Smooth muscle cell (in vitro differentiated cells): ENCODE results near the gene PPP6R2. TPM values are rescaled to one million over a fixed set of nuclear protein-coding genes. Genes with fewer than 3 reads are reported as not detected.

Experiments
- DNase-seq: peaks from one replicate; lab custom pipeline; 2025; ENCODE audit not compliant: unreplicated experiment; lab: John Stamatoyannopoulos, UW
- H2AFZ ChIP-seq: fragments of 200-600 bp; sonication (generic); 2 replicates; pipeline ENCODE4 v1.6.0; 2016; ENCODE audit warnings: antibody characterized with exemption, low read depth, mild to moderate bottlenecking
- H3F3A ChIP-seq: fragments of 200-600 bp; sonication (generic); 2 replicates; pipeline ENCODE4 v1.6.0; 2017; ENCODE audit warnings: antibody characterized with exemption, low read depth
- H3K27ac ChIP-seq: fragments of 200-600 bp; sonication (generic); 2 replicates; pipeline ENCODE4 v1.5.1; 2016; ENCODE audit warnings: low read depth, mild to moderate bottlenecking
- H3K27me3 ChIP-seq: fragments of 200-600 bp; sonication (generic); 2 replicates; pipeline ENCODE4 v1.6.1; 2016; ENCODE audit warnings: low read depth, mild to moderate bottlenecking
- H3K36me3 ChIP-seq: fragments of 200-600 bp; sonication (generic); 2 replicates; pipeline ENCODE4 v1.5.1; 2016; ENCODE audit warnings: low read depth
- H3K4me1 ChIP-seq: fragments of 200-600 bp; sonication (generic); 2 replicates; pipeline ENCODE4 v1.5.1; 2016; ENCODE audit warnings: low read depth
- H3K4me2 ChIP-seq: fragments of 200-600 bp; sonication (generic); 2 replicates; pipeline ENCODE4 v1.6.0; 2016; ENCODE audit warnings: mild to moderate bottlenecking
- H3K4me3 ChIP-seq: fragments of 200-600 bp; sonication (generic); 2 replicates; pipeline ENCODE4 v1.5.1; 2016; ENCODE audit warnings: mild to moderate bottlenecking
- H3K79me2 ChIP-seq: fragments of 200-600 bp; sonication (generic); 2 replicates; pipeline ENCODE4 v1.6.0; 2016; ENCODE audit warnings: low read depth, mild to moderate bottlenecking
- H3K9ac ChIP-seq: fragments of 200-600 bp; sonication (generic); 2 replicates; pipeline ENCODE4 v1.6.0; 2016; ENCODE audit warnings: low read depth
- H3K9me3 ChIP-seq: fragments of 200-600 bp; sonication (generic); replicated peaks from 2 replicates; pipeline ENCODE4 v1.5.1; 2016; ENCODE audit warnings: low read depth
- H4K20me1 ChIP-seq: fragments of 200-600 bp; sonication (generic); 2 replicates; pipeline ENCODE4 v1.6.0; 2016; ENCODE audit warnings: low read depth
- WGBS: methylation state at CpG from one replicate; pipeline ENCODE4 v1.1.7; 2016; ENCODE audit warnings: low lambda C conversion rate; 5-methylcytosine and 5-hydroxymethylcytosine counted together
- polyA plus RNA-seq: library from polyadenylated mRNA; unstranded; fragments of >200 nt; fragmentation: Nextera tagmentation; extraction: Ambion mirVana; gene quantifications from 2 replicates; pipeline ENCODE4 v1.2.1, GENCODE V29; 2016
- total RNA-seq: library from RNA; depleted of rRNA; stranded (reverse); fragments of >200 nt; gene quantifications from 2 replicates; pipeline ENCODE4 v1.2.3, GENCODE V29; 2014
- TF ChIP-seq, protein P1 (sequence below): fragments of 200-600 bp; sonication (generic); IDR thresholded peaks from 2 replicates; pipeline ENCODE4 v1.5.1; 2017; ENCODE audit warnings: borderline replicate concordance, mild to moderate bottlenecking, antibody characterized with exemption; ENCODE audit not compliant: insufficient read depth, poor library complexity, severe bottlenecking

The PPP6R2 gene
- total and polyA plus RNA-seq, 2 experiments from 2014 or later, result 24.6 to 36.3 TPM

DNA sequence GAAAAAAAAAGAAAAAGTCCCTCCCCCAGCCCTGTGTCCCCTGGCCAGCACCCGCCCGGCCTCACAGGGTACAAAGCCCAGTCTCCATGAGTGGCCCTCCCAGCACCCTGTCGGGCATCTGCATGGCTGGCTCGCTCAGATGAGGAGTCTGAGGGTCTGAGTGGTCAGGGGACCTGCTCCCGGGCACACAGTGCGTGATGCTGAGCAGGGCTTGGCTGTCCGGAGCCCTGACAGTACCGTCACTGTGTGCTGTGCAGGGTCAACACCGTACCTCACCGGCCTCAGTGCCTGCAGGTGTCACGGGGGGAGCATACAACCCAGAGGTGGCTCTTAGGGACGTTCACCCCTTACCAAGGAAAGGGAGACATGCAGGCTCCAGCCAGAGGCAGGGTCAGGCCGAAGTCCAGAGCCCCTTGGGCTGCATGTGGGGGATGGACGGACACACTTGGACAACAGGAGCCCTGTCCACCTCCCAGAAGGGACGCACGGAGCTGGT lies 32.1 kb upstream of the PPP6R2 start:
- Histone ChIP-seq H3K27me3 (no peaks in the 10 kb centered on the region), H3K27ac (no peak overlapping the region), H4K20me1 (no peaks in the 10 kb centered on the region), H3K9ac (no peak overlapping the region), H3K4me3 (no peak overlapping the region), H3K79me2 (peaks cover 11% of the 10 kb centered on the region), H3K4me2 (no peak overlapping the region), H3K36me3 (no peaks in the 10 kb centered on the region), H3K4me1 (no peaks in the 10 kb centered on the region), H3F3A (peaks cover 13% of the 10 kb centered on the region), H3K9me3 (no peaks in the 10 kb centered on the region), H2AFZ (no peak overlapping the region)
- DNase-seq, result no peak
- WGBS, result 91% methylated on average over 16 of the region's 16 CpGs
- TF ChIP-seq, protein P1, sequence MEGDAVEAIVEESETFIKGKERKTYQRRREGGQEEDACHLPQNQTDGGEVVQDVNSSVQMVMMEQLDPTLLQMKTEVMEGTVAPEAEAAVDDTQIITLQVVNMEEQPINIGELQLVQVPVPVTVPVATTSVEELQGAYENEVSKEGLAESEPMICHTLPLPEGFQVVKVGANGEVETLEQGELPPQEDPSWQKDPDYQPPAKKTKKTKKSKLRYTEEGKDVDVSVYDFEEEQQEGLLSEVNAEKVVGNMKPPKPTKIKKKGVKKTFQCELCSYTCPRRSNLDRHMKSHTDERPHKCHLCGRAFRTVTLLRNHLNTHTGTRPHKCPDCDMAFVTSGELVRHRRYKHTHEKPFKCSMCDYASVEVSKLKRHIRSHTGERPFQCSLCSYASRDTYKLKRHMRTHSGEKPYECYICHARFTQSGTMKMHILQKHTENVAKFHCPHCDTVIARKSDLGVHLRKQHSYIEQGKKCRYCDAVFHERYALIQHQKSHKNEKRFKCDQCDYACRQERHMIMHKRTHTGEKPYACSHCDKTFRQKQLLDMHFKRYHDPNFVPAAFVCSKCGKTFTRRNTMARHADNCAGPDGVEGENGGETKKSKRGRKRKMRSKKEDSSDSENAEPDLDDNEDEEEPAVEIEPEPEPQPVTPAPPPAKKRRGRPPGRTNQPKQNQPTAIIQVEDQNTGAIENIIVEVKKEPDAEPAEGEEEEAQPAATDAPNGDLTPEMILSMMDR, result no peak

DNA sequence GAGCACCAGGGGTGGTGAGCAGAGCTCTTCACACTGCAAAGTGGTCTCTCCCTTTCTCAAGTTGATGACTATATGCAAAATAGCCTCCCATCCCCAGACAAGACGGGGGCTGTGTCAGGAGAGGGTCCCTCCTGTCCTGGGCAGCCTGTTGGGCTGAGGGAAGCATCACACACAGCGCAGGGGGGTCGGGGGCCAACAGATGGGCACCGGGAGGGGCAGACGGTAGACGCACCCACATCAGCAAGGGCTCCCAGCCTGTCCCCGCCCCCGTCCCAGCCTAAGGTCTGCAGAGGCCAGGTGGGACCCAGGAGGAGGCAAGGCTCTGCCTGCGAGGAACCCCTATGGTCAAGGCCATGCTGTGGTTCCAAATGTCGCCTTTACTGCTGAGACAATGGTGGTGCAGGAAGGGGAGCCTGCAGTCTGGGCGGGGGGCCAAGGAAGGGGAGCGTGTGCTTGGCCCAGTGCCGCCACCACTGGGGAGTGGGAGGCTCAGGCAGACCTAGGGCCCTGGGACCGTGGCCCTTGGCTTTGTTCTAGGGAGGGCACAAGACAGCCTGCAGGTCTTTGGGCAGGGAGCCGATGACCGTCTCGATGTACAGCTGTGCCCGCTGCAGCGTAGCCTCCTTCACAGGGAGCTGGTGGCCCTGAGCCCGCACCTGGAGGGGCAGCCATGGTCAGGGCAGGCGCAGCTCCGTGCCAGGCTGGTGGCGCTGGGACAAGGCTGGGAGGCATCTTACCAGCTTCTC lies 31.3 kb upstream of the PPP6R2 start:
- H3K27ac ChIP-seq, result no peak overlapping the region
- H3K36me3 ChIP-seq, result no peaks in the 10 kb centered on the region
- H3K9me3 ChIP-seq, result no peaks in the 10 kb centered on the region
- WGBS, result 97% methylated on average over 23 of the region's 23 CpGs
- no peaks in the 10 kb centered on the region for H3K4me1 ChIP-seq
- no peaks in the 10 kb centered on the region for H4K20me1 ChIP-seq
- no peak overlapping the region for H3K9ac ChIP-seq
- H3F3A ChIP-seq, result peaks cover 7% of the 10 kb centered on the region
- H3K27me3 ChIP-seq, result no peaks in the 10 kb centered on the region
- no peak for DNase-seq
- H2AFZ ChIP-seq, result no peak overlapping the region
- peaks cover 3% of the 10 kb centered on the region for H3K79me2 ChIP-seq
- TF ChIP-seq, protein P1, result no peak
- H3K4me2 ChIP-seq, result no peak overlapping the region
- H3K4me3 ChIP-seq, result no peak overlapping the region

DNA sequence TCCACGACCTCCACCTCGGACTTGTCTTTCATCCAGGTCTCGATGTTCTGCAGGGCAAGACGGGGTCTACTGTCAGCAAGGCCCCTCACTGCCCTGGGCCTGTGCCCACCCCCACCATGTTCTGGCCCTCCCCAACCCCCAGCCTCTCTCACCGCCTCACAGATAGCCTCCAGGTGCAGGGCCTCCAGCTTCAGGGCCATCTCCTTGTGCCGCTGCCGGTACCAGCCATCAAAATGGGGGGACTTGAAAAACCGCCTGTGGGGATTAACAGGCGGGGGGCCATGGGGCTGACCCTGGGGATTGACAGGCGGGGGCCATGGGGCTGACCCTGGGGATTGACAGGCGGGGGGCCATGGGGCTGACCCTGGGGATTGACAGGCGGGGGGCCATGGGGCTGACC lies 30.8 kb upstream of the PPP6R2 start:
- H3K36me3 ChIP-seq, result no peaks in the 10 kb centered on the region
- no peaks in the 10 kb centered on the region for H3K27me3 ChIP-seq
- H3K27ac ChIP-seq, result no peak overlapping the region
- peaks cover 6% of the 10 kb centered on the region for H3F3A ChIP-seq
- 93% methylated on average over 7 of the region's 12 CpGs for WGBS
- H3K79me2 ChIP-seq, result no peaks in the 10 kb centered on the region
- TF ChIP-seq, protein P1, result no peak
- H2AFZ ChIP-seq, result no peak overlapping the region
- no peaks in the 10 kb centered on the region for H3K4me1 ChIP-seq
- no peaks in the 10 kb centered on the region for H3K9me3 ChIP-seq
- no peak overlapping the region for H3K4me3 ChIP-seq
- no peak for DNase-seq
- H4K20me1 ChIP-seq, result no peaks in the 10 kb centered on the region
- H3K9ac ChIP-seq, result no peak overlapping the region
- H3K4me2 ChIP-seq, result no peak overlapping the region

DNA sequence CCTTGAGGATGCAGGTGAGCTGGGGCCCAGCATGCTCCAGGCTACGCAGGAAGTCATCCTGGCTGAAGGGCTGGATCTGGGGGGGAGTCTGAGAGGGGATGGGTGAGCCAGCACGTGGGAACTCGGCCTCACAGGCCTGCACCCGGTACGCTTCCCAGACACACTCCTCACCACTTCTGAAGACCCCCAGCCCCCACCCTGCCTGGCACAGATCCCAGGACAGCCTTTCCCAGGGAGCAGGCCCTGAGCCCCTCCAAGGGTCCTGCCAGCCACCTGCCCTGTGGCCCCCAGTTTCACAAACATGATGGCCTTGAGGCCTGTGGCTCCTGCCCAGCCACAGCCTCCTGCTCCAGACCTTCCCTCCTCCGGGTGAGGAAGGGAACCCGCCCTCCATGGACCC lies 30.1 kb upstream of the PPP6R2 start:
- Histone ChIP-seq H4K20me1 (no peaks in the 10 kb centered on the region), H3K27ac (no peak overlapping the region), H3K9ac (no peak overlapping the region), H3K79me2 (no peaks in the 10 kb centered on the region), H2AFZ (no peak overlapping the region), H3F3A (peaks cover 3% of the 10 kb centered on the region), H3K36me3 (no peaks in the 10 kb centered on the region), H3K4me2 (no peak overlapping the region), H3K4me3 (no peak overlapping the region), H3K27me3 (no peaks in the 10 kb centered on the region), H3K4me1 (no peaks in the 10 kb centered on the region), H3K9me3 (no peaks in the 10 kb centered on the region)
- no peak for DNase-seq
- TF ChIP-seq, protein P1, result no peak
- 89% methylated on average over 7 of the region's 7 CpGs for WGBS
